ENCODE measurements around the gene AP2B1.
"Not testable (repeated sequence)": the region's sequence is repeated elsewhere in the genome, so short reads cannot be mapped to it uniquely, and the experiment has no call there.

The AP2B1 gene

GRCh38 chr17:35587074-35587961 lies at the start of gene AP2B1:
Gene AP2B1, plus strand, starts transcription at chr17:35587322. Its CDS starts 6,709 bp downstream, at chr17:35594031.
- peak; percentile 95 for DNase-seq (ENCODE audit: low read depth, low spot score)

- DNase-seq (ENCODE audit: low read depth, low spot score) = no peak
Observed at GRCh38 chr17:35537601-35538141, 49.5 kb upstream of the AP2B1 start, which contains the start of gene SLFN12L. Gene SLFN12L, minus strand, starts transcription at chr17:35537678. Its CDS starts 15,314 bp downstream, at chr17:35522364.

- no peak for DNase-seq (ENCODE audit: low read depth, low spot score)
Observed at GRCh38 chr17:35539659-35540026, 47.5 kb upstream of the AP2B1 start.

GRCh38 chr17:35540589-35541404 lies 46.3 kb upstream of the AP2B1 start:
- DNase-seq (ENCODE audit: low read depth, low spot score) = no peak

GRCh38 chr17:35541434-35541833 lies 45.7 kb upstream of the AP2B1 start:
- DNase-seq (ENCODE audit: low read depth, low spot score) = no peak

- DNase-seq (ENCODE audit: low read depth, low spot score) = no peak
Observed at GRCh38 chr17:35542990-35543389, 44.1 kb upstream of the AP2B1 start.

- DNase-seq (ENCODE audit: low read depth, low spot score) = no peak
Observed at GRCh38 chr17:35543856-35544255, 43.3 kb upstream of the AP2B1 start.

GRCh38 chr17:35545150-35545549 lies 42.0 kb upstream of the AP2B1 start:
- DNase-seq (ENCODE audit: low read depth, low spot score) = no peak

- no peak for DNase-seq (ENCODE audit: low read depth, low spot score)
Observed at GRCh38 chr17:35546487-35546886, 40.6 kb upstream of the AP2B1 start.

- no peak for DNase-seq (ENCODE audit: low read depth, low spot score)
Observed at GRCh38 chr17:35548208-35548810, 38.8 kb upstream of the AP2B1 start.

- DNase-seq (ENCODE audit: low read depth, low spot score) = no peak
Observed at GRCh38 chr17:35548978-35549377, 38.1 kb upstream of the AP2B1 start.

- DNase-seq (ENCODE audit: low read depth, low spot score) = no peak
Observed at GRCh38 chr17:35553310-35553709, 33.8 kb upstream of the AP2B1 start.

GRCh38 chr17:35554668-35555067 lies 32.5 kb upstream of the AP2B1 start:
- no peak for DNase-seq (ENCODE audit: low read depth, low spot score)

GRCh38 chr17:35555691-35556090 lies 31.4 kb upstream of the AP2B1 start:
- DNase-seq (ENCODE audit: low read depth, low spot score) = no peak

GRCh38 chr17:35557353-35557752 lies 29.8 kb upstream of the AP2B1 start:
- DNase-seq (ENCODE audit: low read depth, low spot score) = no peak

- DNase-seq (ENCODE audit: low read depth, low spot score) = no peak
Observed at GRCh38 chr17:35559495-35560210, 27.5 kb upstream of the AP2B1 start.

- no peak for DNase-seq (ENCODE audit: low read depth, low spot score)
Observed at GRCh38 chr17:35560703-35561102, 26.4 kb upstream of the AP2B1 start, which contains the start of gene SLFN14. Gene SLFN14, minus strand, starts transcription at chr17:35560819. Its CDS starts 2,757 bp downstream, at chr17:35558062.

- not testable (repeated sequence) for DNase-seq (ENCODE audit: low read depth, low spot score)
Observed at GRCh38 chr17:35563181-35563580, 23.9 kb upstream of the AP2B1 start.

GRCh38 chr17:35566968-35567367 lies 20.2 kb upstream of the AP2B1 start:
- DNase-seq (ENCODE audit: low read depth, low spot score) = no peak

GRCh38 chr17:35568561-35568960 lies 18.6 kb upstream of the AP2B1 start:
- DNase-seq (ENCODE audit: low read depth, low spot score) = no peak

GRCh38 chr17:35569405-35569804 lies 17.7 kb upstream of the AP2B1 start:
- DNase-seq (ENCODE audit: low read depth, low spot score) = no peak
